OCI-LY3 (cell line): ENCODE results near the gene CDCP1.

Experiments
- EZH2phosphoT487 ChIP-seq: fragments of 200-600 bp; shearing (Covaris generic); IDR thresholded peaks from 2 replicates; pipeline ENCODE4 v1.6.1; 2018; ENCODE audit warnings: antibody characterized with exemption, mixed run types, low read depth
- TF ChIP-seq, protein P1 (sequence below): fragments of 200-600, 300-600 bp; sonication (generic); IDR thresholded peaks from 2 replicates; pipeline ENCODE4 v1.5.1; 2014; ENCODE audit warnings: antibody characterized with exemption, low read length, low read depth

- TF ChIP-seq, protein P1, sequence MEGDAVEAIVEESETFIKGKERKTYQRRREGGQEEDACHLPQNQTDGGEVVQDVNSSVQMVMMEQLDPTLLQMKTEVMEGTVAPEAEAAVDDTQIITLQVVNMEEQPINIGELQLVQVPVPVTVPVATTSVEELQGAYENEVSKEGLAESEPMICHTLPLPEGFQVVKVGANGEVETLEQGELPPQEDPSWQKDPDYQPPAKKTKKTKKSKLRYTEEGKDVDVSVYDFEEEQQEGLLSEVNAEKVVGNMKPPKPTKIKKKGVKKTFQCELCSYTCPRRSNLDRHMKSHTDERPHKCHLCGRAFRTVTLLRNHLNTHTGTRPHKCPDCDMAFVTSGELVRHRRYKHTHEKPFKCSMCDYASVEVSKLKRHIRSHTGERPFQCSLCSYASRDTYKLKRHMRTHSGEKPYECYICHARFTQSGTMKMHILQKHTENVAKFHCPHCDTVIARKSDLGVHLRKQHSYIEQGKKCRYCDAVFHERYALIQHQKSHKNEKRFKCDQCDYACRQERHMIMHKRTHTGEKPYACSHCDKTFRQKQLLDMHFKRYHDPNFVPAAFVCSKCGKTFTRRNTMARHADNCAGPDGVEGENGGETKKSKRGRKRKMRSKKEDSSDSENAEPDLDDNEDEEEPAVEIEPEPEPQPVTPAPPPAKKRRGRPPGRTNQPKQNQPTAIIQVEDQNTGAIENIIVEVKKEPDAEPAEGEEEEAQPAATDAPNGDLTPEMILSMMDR, result no peak
- no peak for TF ChIP-seq EZH2phosphoT487
Observed at GRCh38 chr3:45152307-45152706, 6.1 kb upstream of the CDCP1 start.
